H9 (cell line): ENCODE data around the gene PRDM5. TPM values are rescaled to one million over a fixed set of nuclear protein-coding genes. Genes with fewer than 3 reads are reported as not detected.
A peak's percentile ranks its signal among the peaks of the same experiment; 100 is the strongest.

ENCODE experiments used
- DNase-seq: peaks from one replicate; pipeline ENCODE4 v3.0.0-alpha.2; 2017
- H2AFZ ChIP-seq: one replicate; pipeline ENCODE4 v1.6.1; 2013; ENCODE audit warnings: mild to moderate bottlenecking, low read length, control low read depth, moderate library complexity
- H2AK5ac ChIP-seq: 2 replicates; pipeline ENCODE4 v1.6.1; 2013; ENCODE audit warnings: low read length, control low read depth, mixed read lengths; ENCODE audit not compliant: insufficient read length
- H2BK120ac ChIP-seq: one replicate; pipeline ENCODE4 v1.6.1; 2013; ENCODE audit warnings: low read depth, mild to moderate bottlenecking, low read length, control low read depth, inconsistent platforms; ENCODE audit not compliant: poor library complexity, severe bottlenecking
- H2BK12ac ChIP-seq: 2 replicates; pipeline ENCODE4 v1.6.1; 2013; ENCODE audit warnings: low read length, control low read depth, mixed read lengths, low read depth; ENCODE audit not compliant: insufficient read length
- H2BK15ac ChIP-seq: 2 replicates; pipeline ENCODE4 v1.6.1; 2013; ENCODE audit warnings: low read depth, low read length, control low read depth
- H2BK20ac ChIP-seq: one replicate; pipeline ENCODE4 v1.6.1; 2013; ENCODE audit warnings: low read depth, mild to moderate bottlenecking, low read length, control low read depth, inconsistent platforms; ENCODE audit not compliant: poor library complexity, severe bottlenecking
- H2BK5ac ChIP-seq: 2 replicates; pipeline ENCODE4 v1.6.1; 2013; ENCODE audit warnings: low read length, control low read depth, mixed read lengths; ENCODE audit not compliant: insufficient read length
- H3K14ac ChIP-seq: 2 replicates; pipeline ENCODE4 v1.6.1; 2013; ENCODE audit warnings: low read length, control low read depth; ENCODE audit not compliant: insufficient read depth
- H3K18ac ChIP-seq: 2 replicates; pipeline ENCODE4 v1.6.1; 2013; ENCODE audit warnings: low read depth, mild to moderate bottlenecking, mixed read lengths, low read length, control low read depth; ENCODE audit not compliant: insufficient read length
- H3K23ac ChIP-seq: 2 replicates; pipeline ENCODE4 v1.6.1; 2013; ENCODE audit warnings: low read length, control low read depth, mixed read lengths, low read depth; ENCODE audit not compliant: insufficient read length
- H3K23me2 ChIP-seq: 2 replicates; pipeline ENCODE4 v1.6.1; 2013; ENCODE audit warnings: low read depth, mild to moderate bottlenecking, mixed read lengths, low read length, control low read depth; ENCODE audit not compliant: insufficient read length, poor library complexity, severe bottlenecking
- H3K27ac ChIP-seq: 2 replicates; pipeline ENCODE4 v1.5.1; 2013; ENCODE audit warnings: low read length, control low read depth, mixed read lengths, low read depth; ENCODE audit not compliant: insufficient read length
- H3K27me3 ChIP-seq: 2 replicates; pipeline ENCODE4 v1.6.1; 2013; ENCODE audit warnings: low read length, control low read depth, inconsistent platforms; ENCODE audit not compliant: insufficient read depth
- H3K4ac ChIP-seq: 2 replicates; pipeline ENCODE4 v1.6.1; 2013; ENCODE audit warnings: low read depth, mild to moderate bottlenecking, control low read depth, inconsistent platforms, low read length, moderate library complexity
- H3K4me1 ChIP-seq: 2 replicates; pipeline ENCODE4 v1.6.1; 2013; ENCODE audit warnings: low read length, control low read depth, inconsistent platforms; ENCODE audit not compliant: insufficient read depth
- H3K4me2 ChIP-seq: 2 replicates; pipeline ENCODE4 v1.6.1; 2013; ENCODE audit warnings: low read length, control low read depth, mixed read lengths; ENCODE audit not compliant: insufficient read length, insufficient read depth
- H3K56ac ChIP-seq: 2 replicates; pipeline ENCODE4 v1.6.1; 2013; ENCODE audit warnings: low read depth, mild to moderate bottlenecking, mixed read lengths, low read length, control low read depth; ENCODE audit not compliant: insufficient read length
- H3K79me1 ChIP-seq: 2 replicates; pipeline ENCODE4 v1.6.1; 2013; ENCODE audit warnings: low read depth, mild to moderate bottlenecking, moderate library complexity, low read length, control low read depth, inconsistent platforms; ENCODE audit not compliant: insufficient read depth, poor library complexity, severe bottlenecking
- H3K79me2 ChIP-seq: 2 replicates; pipeline ENCODE4 v1.6.1; 2013; ENCODE audit warnings: low read length, control low read depth, inconsistent platforms; ENCODE audit not compliant: insufficient read depth
- H3K9ac ChIP-seq: 2 replicates; pipeline ENCODE4 v1.6.1; 2013; ENCODE audit warnings: low read length, control low read depth, mixed read lengths; ENCODE audit not compliant: insufficient read length; ENCODE audit errors: extremely low read depth
- H3K9me3 ChIP-seq: one replicate; pipeline ENCODE4 v1.6.1; 2013; ENCODE audit warnings: low read depth, low read length, inconsistent platforms; ENCODE audit not compliant: control insufficient read depth
- H3T11ph ChIP-seq: one replicate; pipeline ENCODE4 v1.6.1; 2013; ENCODE audit warnings: mild to moderate bottlenecking, low read length, control low read depth, inconsistent platforms
- H4K20me1 ChIP-seq: one replicate; pipeline ENCODE4 v1.6.1; 2013; ENCODE audit not compliant: control insufficient read depth, insufficient read length, insufficient read depth
- H4K5ac ChIP-seq: 2 replicates; pipeline ENCODE4 v1.6.1; 2013; ENCODE audit warnings: low read depth, mild to moderate bottlenecking, mixed read lengths, low read length, control low read depth; ENCODE audit not compliant: insufficient read length
- H4K8ac ChIP-seq: replicated peaks from 2 replicates; pipeline ENCODE4 v1.6.1; 2013; ENCODE audit warnings: low read length, control low read depth, mixed read lengths, low read depth; ENCODE audit not compliant: insufficient read length
- H4K91ac ChIP-seq: 2 replicates; pipeline ENCODE4 v1.6.1; 2013; ENCODE audit warnings: low read depth, mild to moderate bottlenecking, moderate library complexity, mixed read lengths, low read length, control low read depth; ENCODE audit not compliant: insufficient read length
- H3K27ac Mint-ChIP-seq, 3 experiments: 2 replicates in 2 of 3; 3 replicates in 1 of 3; pipeline ENCODE4 v1.8.0; 2020 to 2021; ENCODE audit warnings: mixed read lengths in 3 of 3, mild to moderate bottlenecking in 1 of 3, moderate library complexity in 1 of 3
- H3K27me3 Mint-ChIP-seq: 2 replicates; pipeline ENCODE4 v1.8.0; 2021; ENCODE audit warnings: low read depth, mild to moderate bottlenecking, moderate library complexity, mixed read lengths
- H3K36me3 Mint-ChIP-seq, 3 experiments: 2 replicates in 2 of 3; 3 replicates in 1 of 3; pipeline ENCODE4 v1.8.0; 2020 to 2021; ENCODE audit warnings: low read depth in 3 of 3, mixed read lengths in 3 of 3; ENCODE audit not compliant: insufficient read depth in 1 of 3
- H3K4me1 Mint-ChIP-seq, 2 experiments: 2 replicates each; pipeline ENCODE4 v1.8.0; 2020; ENCODE audit warnings: mixed read lengths in 2 of 2
- H3K4me3 Mint-ChIP-seq, 2 experiments: 2 replicates in 1 of 2; 3 replicates in 1 of 2; pipeline ENCODE4 v1.8.0; 2020 to 2021; ENCODE audit warnings: mild to moderate bottlenecking in 2 of 2, mixed read lengths in 2 of 2, moderate library complexity in 1 of 2
- H3K9me3 Mint-ChIP-seq, 2 experiments: 2 replicates in 1 of 2; 3 replicates in 1 of 2; pipeline ENCODE4 v1.8.0; 2020; ENCODE audit warnings: mild to moderate bottlenecking in 2 of 2, mixed read lengths in 2 of 2, moderate library complexity in 1 of 2
- CTCF ChIP-seq: fragments of 200-600 bp; sonication (generic); conservative IDR thresholded peaks from 3 replicates; pipeline ENCODE4 v1.8.0; 2021; ENCODE audit warnings: antibody characterized with exemption, mild to moderate bottlenecking
- WGBS: extraction: QIAGEN DNeasy Blood & Tissue Kit; methylation state at CpG from one replicate; pipeline ENCODE4 v1.1.7; 2013; ENCODE audit warnings: missing lambda C conversion rate, low lambda C conversion rate, mixed read lengths; ENCODE audit not compliant: insufficient read length; ENCODE audit errors: extremely low coverage; 5-methylcytosine and 5-hydroxymethylcytosine counted together
- total RNA-seq: library from RNA; stranded (reverse); gene quantifications from 2 replicates; pipeline ENCODE4 v1.2.1, GENCODE V29; 2021

Gene PRDM5
- total RNA-seq, 1 experiment from 2014 or later, result 21.7 TPM

DNA sequence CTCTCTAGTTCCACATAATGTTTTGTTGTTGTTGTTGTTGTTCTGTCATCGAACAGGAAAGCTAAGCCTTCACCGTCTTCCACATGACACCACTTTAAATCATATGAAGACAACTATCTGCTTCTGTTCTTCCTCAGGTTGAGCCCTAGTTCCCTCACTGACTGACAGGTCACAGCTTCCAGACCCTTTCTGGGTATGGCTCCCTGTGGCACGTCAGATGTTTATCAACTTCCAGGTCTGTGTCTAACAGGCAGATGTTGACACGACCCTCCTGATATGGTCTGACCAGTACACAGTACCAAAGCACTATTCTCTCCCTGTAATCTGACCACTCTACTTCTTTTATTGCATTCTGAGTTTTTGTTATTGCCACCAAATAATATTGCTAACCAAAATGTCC, 51.4 kb downstream of the PRDM5 start:
- no peak for TF ChIP-seq CTCF
- Histone ChIP-seq H3K23ac (no peak overlapping the region), H4K5ac (no peak overlapping the region), H2BK5ac (no peak overlapping the region), H3K4me1 (no peaks in the 10 kb centered on the region; the same call in 1 of the 2 replicates), H3K4me2 (no peak overlapping the region), H4K8ac (no peak overlapping the region), H2AFZ (no peak overlapping the region), H2BK20ac (no peak overlapping the region), H3K14ac (no peak overlapping the region), H3K27me3 (no peaks in the 10 kb centered on the region), H4K91ac (no peak overlapping the region), H2BK12ac (no peak overlapping the region), H3K27ac (no peak overlapping the region), H4K20me1 (no peaks in the 10 kb centered on the region), H3K56ac (no peak overlapping the region), H2AK5ac (no peak overlapping the region), H3T11ph (no peak overlapping the region), H3K9me3 (no peaks in the 10 kb centered on the region), H3K79me2 (no peaks in the 10 kb centered on the region), H3K18ac (no peak overlapping the region), H3K79me1 (no peaks in the 10 kb centered on the region), H2BK120ac (no peak overlapping the region), H3K9ac (no peak overlapping the region), H3K23me2 (no peaks in the 10 kb centered on the region), H2BK15ac (no peak overlapping the region), H3K4ac (no peak overlapping the region)
- Mint-ChIP-seq H3K9me3 (no peaks in the 10 kb centered on the region), H3K4me1 (peaks cover 26 to 27% of the 10 kb centered on the region in 2 experiments), H3K4me3 (no peak overlapping the region), H3K27ac (peak overlapping the region; percentile 50 to 64 (median 63); a peak in 3 of 7 replicates), H3K27me3 (no peaks in the 10 kb centered on the region), H3K36me3 (no peaks in the 10 kb centered on the region)
- WGBS, result no CpG with 5 or more reads among the region's 4 CpGs
- DNase-seq, result no peak
